GM20000 (cell line): Measurements from ENCODE around the gene FCF1.
A peak's percentile ranks its signal among the peaks of the same experiment; 100 is the strongest.

Source experiments
- DNase-seq: peaks from one replicate; pipeline ENCODE4 v3.0.0; 2012; ENCODE audit warnings: low spot score
- CTCF ChIP-seq: IDR thresholded peaks from 2 replicates; pipeline ENCODE4 v1.5.1; 2012; ENCODE audit warnings: mild to moderate bottlenecking, control low read depth; ENCODE audit errors: extremely low read depth, missing control alignments

FCF1 gene

GRCh38 chr14:74762917-74763802 is 50.2 kb downstream of the FCF1 start, which contains the start of gene YLPM1:
Gene YLPM1, plus strand, starts transcription at chr14:74763316. Its CDS starts 174 bp downstream, at chr14:74763490.
- peak; percentile 95 for DNase-seq
- TF ChIP-seq CTCF: peak; percentile 74

- TF ChIP-seq CTCF: no peak
- DNase-seq: peak; percentile 15
Observed at GRCh38 chr14:74763803-74764531, 51.0 kb downstream of the FCF1 start.

- DNase-seq: no peak
- no peak for TF ChIP-seq CTCF
Observed at GRCh38 chr14:74765721-74766120, 52.8 kb downstream of the FCF1 start.

- no peak for TF ChIP-seq CTCF
- no peak for DNase-seq
Observed at GRCh38 chr14:74771399-74771798, 58.5 kb downstream of the FCF1 start.

- no peak for TF ChIP-seq CTCF
- DNase-seq: no peak
Observed at GRCh38 chr14:74784634-74785033, 71.7 kb downstream of the FCF1 start.

GRCh38 chr14:74785056-74785613 is 72.2 kb downstream of the FCF1 start:
- no peak for DNase-seq
- no peak for TF ChIP-seq CTCF
